GM12878 (cell line): ENCODE measurements around the gene FAM193B. TPM values are rescaled to one million over a fixed set of nuclear protein-coding genes. Genes with fewer than 3 reads are reported as not detected.

Source experiments
- ATAC-seq: fragments of 200-7000 bp; cut with Tn5 transposase; 3 replicates; pipeline ENCODE4 v1.9.1; 2020; ENCODE audit warnings: mild to moderate bottlenecking, moderate library complexity
- BruUV-seq: library from RNA; stranded (reverse); fragments of 400-500 nt; replicated peaks from 2 replicates; lab custom pipeline; 2021; lab: Mats Ljungman, UMichigan
- CTCF ChIA-PET: fragments of 300-600 bp; sonication (Branson Sonifier 250); formaldehyde crosslinking; extraction: SDS; loops from one replicate; lab custom pipeline; 2021; ENCODE audit warnings: inconsistent platforms; lab: Yijun Ruan, JAX
- POLR2A ChIA-PET: fragments of 350-600 bp; formaldehyde crosslinking; extraction: SDS; loops from one replicate; lab custom pipeline; 2021; ENCODE audit warnings: inconsistent platforms; lab: Charles Lee
- RAD21 ChIA-PET: fragments of 300-600 bp; sonication (Branson Sonifier 250); formaldehyde crosslinking; loops from one replicate; lab custom pipeline; 2023; ENCODE audit warnings: antibody characterized with exemption; ENCODE audit not compliant: unreplicated experiment; lab: Charles Lee
- SMC1A ChIA-PET: fragments of 300-600 bp; sonication (Branson Sonifier 250); formaldehyde crosslinking; loops from one replicate; lab custom pipeline; 2023; ENCODE audit not compliant: unreplicated experiment, uncharacterized antibody; lab: Charles Lee
- DNase-seq: peaks from one replicate; pipeline ENCODE4 v3.0.0-alpha.2; 2011; ENCODE audit warnings: low read depth, low spot score
- FAIRE-seq: peaks from 3 replicates; lab custom pipeline; 2011; peaks lifted over from hg19 to GRCh38; lab: Jason Lieb, UNC
- H2AFZ ChIP-seq: 2 replicates; pipeline ENCODE4 v1.6.0; 2011; ENCODE audit warnings: low read depth, low read length, control low read depth; ENCODE audit not compliant: control insufficient read depth
- H3K27ac ChIP-seq: 2 replicates; pipeline ENCODE4 v1.5.1; 2011; ENCODE audit warnings: control low read depth; ENCODE audit not compliant: control insufficient read depth, insufficient read depth
- H3K27me3 ChIP-seq, 2 experiments: replicated peaks in 1 of 2; 2 replicates each; pipeline versions ENCODE4 v1.6.0 to v1.6.1; 2011; ENCODE audit warnings: low read length in 1 of 2; ENCODE audit not compliant: control insufficient read depth in 2 of 2, insufficient read depth in 2 of 2
- H3K36me3 ChIP-seq, 2 experiments: 2 replicates each; pipeline ENCODE4 v1.5.1; 2011; ENCODE audit warnings: low read length in 1 of 2; ENCODE audit not compliant: control insufficient read depth in 2 of 2, insufficient read depth in 2 of 2
- H3K4me1 ChIP-seq: 2 replicates; pipeline ENCODE4 v1.6.1; 2011; ENCODE audit warnings: mild to moderate bottlenecking, low read length, moderate library complexity, mixed read lengths; ENCODE audit not compliant: control insufficient read depth, insufficient read depth
- H3K4me2 ChIP-seq: 2 replicates; pipeline ENCODE4 v1.6.0; 2011; ENCODE audit warnings: control low read depth; ENCODE audit not compliant: control insufficient read depth, insufficient read depth
- H3K4me3 ChIP-seq: fragments of 200-600 bp; sonication (generic); 2 replicates; pipeline ENCODE4 v1.5.1; 2016
- H3K79me2 ChIP-seq: 2 replicates; pipeline ENCODE4 v1.6.0; 2011; ENCODE audit warnings: low read length; ENCODE audit not compliant: control insufficient read depth, insufficient read depth
- H3K9ac ChIP-seq: 2 replicates; pipeline ENCODE4 v1.8.0; 2011; ENCODE audit warnings: low read length, control low read depth, mixed read lengths; ENCODE audit not compliant: control insufficient read depth, insufficient read depth
- H3K9me3 ChIP-seq: replicated peaks from 3 replicates; pipeline ENCODE4 v1.5.1; 2011; ENCODE audit warnings: mild to moderate bottlenecking, low read length; ENCODE audit not compliant: control insufficient read depth, insufficient read depth
- H4K20me1 ChIP-seq: 2 replicates; pipeline ENCODE4 v1.6.0; 2011; ENCODE audit not compliant: control insufficient read depth, insufficient read depth
- ASH2L ChIP-seq: fragments of 300-600, 200-600 bp; sonication (generic); IDR thresholded peaks from 2 replicates; pipeline ENCODE4 v1.6.1; 2017; ENCODE audit warnings: low read depth, mild to moderate bottlenecking, borderline replicate concordance
- BCL11A ChIP-seq: IDR thresholded peaks from 2 replicates; pipeline ENCODE4 v1.6.1; 2011; ENCODE audit warnings: low read depth, low read length
- HDGF ChIP-seq: fragments of 450-650 bp; IDR thresholded peaks from 2 replicates; pipeline ENCODE4 v1.6.1; 2016; ENCODE audit warnings: antibody characterized with exemption
- SP1 ChIP-seq: IDR thresholded peaks from one replicate; pipeline ENCODE4 v1.6.1; 2011; ENCODE audit warnings: low read depth, low read length
- SUPT20H ChIP-seq: IDR thresholded peaks from 2 replicates; pipeline ENCODE4 v1.6.1; 2011; ENCODE audit warnings: low read depth, mild to moderate bottlenecking, low read length, moderate library complexity, borderline replicate concordance; ENCODE audit not compliant: control insufficient read depth
- ZNF207 ChIP-seq: fragments of 450-650 bp; IDR thresholded peaks from 2 replicates; pipeline ENCODE4 v1.6.1; 2014; ENCODE audit warnings: antibody characterized with exemption, mild to moderate bottlenecking, borderline replicate concordance
- ZNF24 ChIP-seq: fragments of 450-650 bp; IDR thresholded peaks from 2 replicates; pipeline ENCODE4 v1.6.1; 2017; ENCODE audit warnings: antibody characterized with exemption, mild to moderate bottlenecking
- WGBS: methylation state at CpG from one replicate; pipeline ENCODE4 v1.1.6; 2016; ENCODE audit warnings: low lambda C conversion rate; ENCODE audit not compliant: insufficient replicate concordance, insufficient coverage; ENCODE audit errors: missing lambda C conversion rate; 5-methylcytosine and 5-hydroxymethylcytosine counted together
- in situ Hi-C: fragments of 300-500 bp; cut with MboI; formaldehyde crosslinking; loops from 9 replicates; pipeline ENCODE4 v1.14.3; 2018; ENCODE audit warnings: mixed read lengths
- intact Hi-C: fragments of 100-400 bp; cut with micrococcal nuclease; formaldehyde crosslinking; loops from one replicate; pipeline ENCODE4 v1.14.2; 2022; ENCODE audit not compliant: unreplicated experiment
- polyA plus RNA-seq, 11 experiments: library from polyadenylated mRNA; depleted of rRNA in 4 of 11; unstranded in 6 of 11; stranded (reverse) in 5 of 11; fragments of >200 nt; fragmentation: Nextera tagmentation in 4 of 11; fragmentation: Illumina TruSeq in 1 of 11; extraction: Ambion mirVana in 4 of 11; extraction: Trizol in 1 of 11; gene quantifications; 1 replicate in 1 of 11; 2 replicates in 10 of 11; pipeline versions ENCODE4 v1.2.1 to v1.2.3, GENCODE V29; 2011 to 2016; ENCODE audit warnings: inconsistent platforms in 2 of 11, missing spikeins in 2 of 11, low read depth in 1 of 11
- total RNA-seq, 4 experiments: library from RNA; depleted of rRNA in 3 of 4; stranded (reverse); fragments of >200 nt in 3 of 4; fragmentation: Illumina TruSeq in 1 of 4; extraction: Trizol in 1 of 4; gene quantifications; 2 replicates each; pipeline versions ENCODE4 v1.2.1 to v1.2.3, GENCODE V29; 2013 to 2021
- TF ChIP-seq, protein P1 (sequence below): IDR thresholded peaks from 2 replicates; pipeline ENCODE4 v1.6.1; 2012; ENCODE audit warnings: low read depth, low read length, improper control_type of control experiment
- TF ChIP-seq, protein P2 (sequence below): fragments of 450-650 bp; IDR thresholded peaks from 2 replicates; pipeline ENCODE4 v1.6.1; 2017; ENCODE audit warnings: mild to moderate bottlenecking

FAM193B gene
- total and polyA plus RNA-seq, 10 of the 15 experiments (the other 5 are each of a cell fraction or from before 2014, with no cell fraction given): 3.3 to 47.0 (median 25.1) TPM

DNA sequence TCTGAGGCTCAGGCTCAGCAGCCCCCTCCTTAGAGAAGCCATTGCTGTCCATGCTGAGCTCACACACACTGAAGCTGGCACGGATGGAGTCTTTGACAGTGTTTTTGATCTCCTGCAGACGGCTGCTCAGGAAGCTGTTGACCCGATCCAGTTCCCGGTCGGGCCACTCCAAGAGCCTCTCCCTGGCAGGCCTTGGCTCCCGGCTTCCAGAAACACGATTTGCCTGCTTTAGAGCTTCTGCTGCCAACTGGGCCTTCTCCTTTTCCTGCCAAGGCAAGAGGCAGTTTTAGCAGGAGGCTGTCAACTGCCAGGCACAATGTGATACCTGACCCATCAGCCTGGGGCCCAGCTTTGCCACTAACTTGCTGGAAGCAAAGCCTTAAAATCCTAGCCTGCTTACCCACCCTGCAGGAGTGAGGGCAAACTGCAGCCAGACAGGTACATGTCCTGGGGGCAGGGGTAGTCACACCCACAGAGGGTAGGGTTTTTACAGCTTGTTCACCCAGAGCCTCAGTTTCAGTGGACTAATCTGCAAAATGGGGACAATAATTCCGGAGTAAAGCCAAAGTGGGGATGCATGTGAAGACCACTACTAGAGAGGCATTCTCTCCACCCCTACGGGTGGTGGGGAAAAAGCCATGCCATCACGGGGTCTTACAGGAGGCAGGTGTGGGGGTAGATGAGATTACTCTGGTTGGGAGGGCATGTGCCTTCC is 29.3 kb downstream of the FAM193B start (continued):
- TF ChIP-seq ZNF24 (no peak), ASH2L (no peak)

DNA sequence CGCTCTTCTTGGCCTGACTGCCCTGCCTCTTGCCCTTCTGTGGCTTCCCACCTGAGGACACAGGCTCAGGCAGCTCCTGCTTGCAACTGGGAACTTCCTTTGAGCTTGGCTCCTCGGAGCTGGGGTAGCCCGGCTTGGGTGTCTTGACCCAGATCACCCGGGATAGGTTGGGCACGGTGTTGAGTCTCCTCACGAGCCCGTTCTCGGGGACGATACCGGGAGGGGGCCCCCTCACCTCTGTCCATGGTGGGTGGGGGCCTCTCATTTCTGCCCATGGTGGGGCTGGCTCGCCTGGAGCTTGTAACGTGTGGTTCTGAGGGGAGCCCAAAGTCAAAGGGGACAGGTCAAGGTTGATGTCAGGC is 29.8 kb downstream of the FAM193B start:
- no peaks in the 10 kb centered on the region for H4K20me1 ChIP-seq
- TF ChIP-seq, protein P1, sequence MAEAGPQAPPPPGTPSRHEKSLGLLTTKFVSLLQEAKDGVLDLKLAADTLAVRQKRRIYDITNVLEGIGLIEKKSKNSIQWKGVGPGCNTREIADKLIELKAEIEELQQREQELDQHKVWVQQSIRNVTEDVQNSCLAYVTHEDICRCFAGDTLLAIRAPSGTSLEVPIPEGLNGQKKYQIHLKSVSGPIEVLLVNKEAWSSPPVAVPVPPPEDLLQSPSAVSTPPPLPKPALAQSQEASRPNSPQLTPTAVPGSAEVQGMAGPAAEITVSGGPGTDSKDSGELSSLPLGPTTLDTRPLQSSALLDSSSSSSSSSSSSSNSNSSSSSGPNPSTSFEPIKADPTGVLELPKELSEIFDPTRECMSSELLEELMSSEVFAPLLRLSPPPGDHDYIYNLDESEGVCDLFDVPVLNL: no peak
- no peak for TF ChIP-seq HDGF
- TF ChIP-seq SUPT20H: no peak
- no peak for TF ChIP-seq BCL11A
- TF ChIP-seq, protein P2, sequence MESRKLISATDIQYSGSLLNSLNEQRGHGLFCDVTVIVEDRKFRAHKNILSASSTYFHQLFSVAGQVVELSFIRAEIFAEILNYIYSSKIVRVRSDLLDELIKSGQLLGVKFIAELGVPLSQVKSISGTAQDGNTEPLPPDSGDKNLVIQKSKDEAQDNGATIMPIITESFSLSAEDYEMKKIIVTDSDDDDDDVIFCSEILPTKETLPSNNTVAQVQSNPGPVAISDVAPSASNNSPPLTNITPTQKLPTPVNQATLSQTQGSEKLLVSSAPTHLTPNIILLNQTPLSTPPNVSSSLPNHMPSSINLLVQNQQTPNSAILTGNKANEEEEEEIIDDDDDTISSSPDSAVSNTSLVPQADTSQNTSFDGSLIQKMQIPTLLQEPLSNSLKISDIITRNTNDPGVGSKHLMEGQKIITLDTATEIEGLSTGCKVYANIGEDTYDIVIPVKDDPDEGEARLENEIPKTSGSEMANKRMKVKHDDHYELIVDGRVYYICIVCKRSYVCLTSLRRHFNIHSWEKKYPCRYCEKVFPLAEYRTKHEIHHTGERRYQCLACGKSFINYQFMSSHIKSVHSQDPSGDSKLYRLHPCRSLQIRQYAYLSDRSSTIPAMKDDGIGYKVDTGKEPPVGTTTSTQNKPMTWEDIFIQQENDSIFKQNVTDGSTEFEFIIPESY: no peak
- no peak for TF ChIP-seq ZNF207
- TF ChIP-seq SP1: no peak
- TF ChIP-seq, all 136 proteins: peak for 0
- RAD21 ChIA-PET: no interaction called here
- Histone ChIP-seq H3K4me3 (no peak overlapping the region), H3K9me3 (no peaks in the 10 kb centered on the region), H3K9ac (no peak overlapping the region), H3K27ac (no peak overlapping the region), H3K4me1 (no peaks in the 10 kb centered on the region; the same call in 1 of the 2 replicates), H3K27me3 (no peaks in the 10 kb centered on the region), H3K36me3 (peaks cover 8 to 15% of the 10 kb centered on the region in 2 experiments; a peak in 3 of 4 replicates), H2AFZ (no peak overlapping the region), H3K4me2 (no peak overlapping the region), H3K79me2 (no peaks in the 10 kb centered on the region)
- SMC1A ChIA-PET: no interaction called here
- POLR2A ChIA-PET: interaction anchor here (0.7 to 1.0 kb wide), 2 partner anchors 9 to 89 kb away, joined by 3 to 4 read pairs; no protein-coding TSS in a partner anchor
- no TSS peak for BruUV-seq
- intact Hi-C loops (no loop called here), in situ Hi-C loops (no loop called here)
- ATAC-seq (no peak), FAIRE-seq (no peak), DNase-seq (no peak)
- 98% methylated on average over 11 of the region's 12 CpGs for WGBS
- CTCF ChIA-PET: no interaction called here
